Stimulated activated CD8-positive, alpha-beta memory T cell treated with anti-CD3 and anti-CD28 coated beads, Interleukin-12 subunit alpha, Interleukin-12 subunit beta, amount 100 ng/mL, for 1 hour (primary cell): ENCODE measurements around the gene CST11.

ENCODE experiments used
- DNase-seq: peaks from one replicate; pipeline ENCODE4 v3.0.0-alpha.2; 2020; ENCODE audit warnings: low read depth

The CST11 gene

DNA sequence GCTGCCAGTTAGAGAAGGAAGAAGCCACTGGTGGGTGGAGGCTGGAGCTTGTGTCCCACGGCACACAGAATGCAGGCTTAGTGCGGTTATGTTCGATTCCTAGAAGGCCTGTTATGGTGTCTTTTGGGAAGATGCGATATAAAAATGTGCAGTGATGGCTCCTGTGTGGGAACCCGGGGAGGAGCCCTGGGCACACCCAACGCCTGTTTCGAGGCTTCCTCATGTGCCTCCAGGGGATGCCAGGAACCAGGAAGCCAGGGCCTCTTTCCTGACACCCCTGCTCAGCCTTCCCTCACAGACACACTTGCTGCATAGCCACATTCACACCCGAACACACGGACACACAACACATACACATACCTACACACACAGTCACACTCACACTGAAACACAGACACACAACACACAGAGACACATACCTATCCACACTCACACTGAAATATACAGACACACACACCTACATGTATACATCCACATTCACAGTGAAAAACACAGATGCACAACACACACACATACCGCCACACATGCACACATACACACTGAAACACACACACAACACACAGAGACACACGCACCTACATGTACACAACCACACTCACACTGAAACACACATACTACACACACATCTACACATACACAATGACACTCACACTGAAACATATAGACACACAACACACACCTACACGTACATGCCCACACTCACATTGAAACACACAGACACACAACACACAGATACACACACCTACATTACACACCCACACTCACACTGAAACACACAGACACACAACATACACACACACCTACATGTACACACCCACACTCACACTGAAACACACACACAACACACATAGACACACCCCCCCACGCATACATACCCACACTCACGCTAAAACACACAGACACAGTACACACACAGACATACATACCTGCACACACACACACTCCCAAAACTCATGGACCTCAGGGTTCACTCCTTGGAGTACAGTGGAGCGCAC is 1.2 kb upstream of the CST11 start:
- DNase-seq, result no peak

DNA sequence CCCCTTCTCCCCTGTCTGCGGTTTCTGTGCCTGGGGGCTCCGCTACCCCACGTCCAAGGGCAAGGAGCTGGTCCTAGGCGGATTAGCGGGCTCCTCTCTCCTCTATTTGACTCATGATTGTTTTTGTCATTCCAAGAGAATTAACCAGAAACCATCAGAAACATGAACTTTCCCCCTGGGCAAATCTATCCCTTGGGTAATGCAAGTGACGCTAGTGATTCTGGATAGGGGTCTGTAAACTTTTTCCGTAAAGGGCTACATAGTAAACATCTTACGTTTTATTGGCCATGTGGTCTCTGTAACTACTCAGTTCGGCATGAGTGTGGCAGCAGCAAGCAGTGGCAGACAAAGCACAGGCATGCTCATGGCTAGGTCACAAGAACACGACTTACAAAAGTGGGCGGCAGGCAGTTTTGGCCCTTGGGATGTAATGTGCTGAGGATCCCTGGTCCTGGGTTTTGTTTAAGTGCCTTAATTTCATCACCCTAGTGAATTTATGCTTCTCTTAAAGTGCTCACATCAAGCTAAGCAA is 654 bp downstream of the CST11 start:
- DNase-seq, result no peak

DNA sequence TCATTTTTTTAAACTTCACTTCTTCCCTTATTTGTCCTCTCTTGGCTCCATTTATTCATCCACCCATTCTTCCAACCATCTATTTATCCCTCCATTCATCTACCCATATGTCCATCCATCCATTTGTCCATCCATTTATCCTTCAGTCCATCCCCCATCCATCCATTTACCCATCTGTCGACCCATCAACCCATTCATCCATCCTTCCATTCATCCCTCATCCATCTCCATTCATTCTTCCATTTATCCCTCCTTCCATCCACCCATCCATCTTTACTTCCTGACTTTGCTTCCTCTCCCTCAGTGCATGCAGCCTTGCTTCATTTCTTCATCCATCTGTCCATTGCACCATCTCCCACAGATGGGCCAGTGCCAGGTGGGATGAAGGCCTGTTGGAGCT is 1.8 kb downstream of the CST11 start:
- DNase-seq, result no peak

DNA sequence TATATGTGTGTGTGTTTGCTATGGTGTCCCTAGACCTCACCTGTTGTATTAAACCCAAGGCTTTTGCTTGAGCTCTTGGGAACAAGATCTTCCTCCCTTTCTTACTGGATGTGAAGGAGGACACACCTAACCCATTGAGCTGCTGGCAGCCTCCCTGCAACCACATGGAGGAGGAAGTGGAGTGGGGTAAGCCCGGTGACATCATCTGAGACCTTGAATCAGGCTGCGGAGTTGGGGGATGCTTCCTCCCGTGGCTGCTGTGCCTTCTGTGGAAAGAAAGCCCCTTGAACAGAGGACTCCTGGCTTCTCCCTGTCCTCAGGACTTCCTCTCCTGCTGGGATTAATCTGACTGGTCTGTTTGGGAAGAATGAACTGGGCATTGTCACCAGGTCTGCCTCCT is 3.3 kb downstream of the CST11 start:
- no peak for DNase-seq

DNA sequence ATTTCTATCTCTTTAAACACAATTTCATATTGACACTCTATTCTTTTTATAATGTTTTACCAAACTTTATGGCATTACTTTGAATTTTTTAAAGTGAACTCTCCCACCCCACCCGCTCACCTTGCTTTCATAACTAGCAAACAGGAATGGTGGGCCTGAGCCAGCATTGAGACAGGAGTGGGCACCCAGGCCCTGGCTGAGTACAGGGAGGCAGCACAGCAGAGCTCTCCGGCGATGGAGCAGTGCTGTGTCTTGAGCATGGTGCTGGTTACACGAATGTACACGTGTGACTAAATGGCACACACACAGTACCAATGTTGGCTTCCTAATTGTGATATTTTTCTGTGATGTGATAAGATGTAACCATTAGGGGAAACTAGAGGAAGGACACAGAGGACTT is 4.5 kb downstream of the CST11 start:
- no peak for DNase-seq

DNA sequence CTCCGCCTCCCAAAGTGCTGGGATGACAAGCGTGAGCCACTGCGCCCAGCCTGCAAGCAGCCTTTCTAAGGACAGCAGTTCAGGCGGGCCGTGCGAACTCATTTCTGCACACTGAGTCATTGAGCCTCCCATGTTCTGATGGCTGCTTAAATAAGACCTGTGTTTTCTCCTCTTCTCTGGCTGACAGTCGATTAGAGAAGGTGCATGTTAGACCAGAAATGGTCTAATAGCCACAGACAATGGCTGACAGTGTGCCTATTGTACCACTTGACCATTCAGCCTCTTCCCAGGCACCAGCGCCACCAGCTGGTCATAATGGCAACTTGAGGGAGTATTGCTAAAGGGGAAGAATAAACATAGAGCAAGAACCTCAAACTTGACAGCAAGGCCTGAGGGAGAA is 6.2 kb downstream of the CST11 start:
- DNase-seq, result no peak

DNA sequence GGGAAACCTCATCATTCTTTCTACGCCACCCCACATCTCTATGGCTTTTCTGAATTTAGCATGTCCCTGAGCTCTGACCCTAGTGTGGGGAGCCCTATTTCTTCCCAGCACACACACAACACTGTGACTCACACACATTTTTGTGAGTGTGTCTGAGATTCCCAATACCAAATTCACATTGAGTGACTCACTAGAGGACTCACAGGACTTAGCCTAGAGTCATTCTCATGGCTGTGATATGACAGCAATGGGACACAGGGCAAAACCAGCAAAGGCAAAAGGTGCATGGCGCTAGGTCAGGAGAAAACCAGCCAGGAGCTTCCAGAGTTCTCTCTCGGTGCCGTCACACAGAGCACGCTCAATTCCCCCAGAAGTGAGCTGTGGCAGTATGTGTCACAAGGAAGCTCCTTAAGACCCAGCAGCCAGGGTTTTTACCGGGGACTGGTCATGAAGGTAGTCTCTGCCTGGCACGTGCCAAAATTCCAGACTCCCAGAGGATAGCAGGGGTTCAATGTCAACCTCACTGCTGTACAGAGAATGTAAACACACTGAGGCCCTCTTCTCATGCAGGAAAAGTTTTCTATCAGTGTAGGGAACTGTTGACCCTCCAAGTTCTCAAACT is 7.0 kb downstream of the CST11 start:
- no peak for DNase-seq

DNA sequence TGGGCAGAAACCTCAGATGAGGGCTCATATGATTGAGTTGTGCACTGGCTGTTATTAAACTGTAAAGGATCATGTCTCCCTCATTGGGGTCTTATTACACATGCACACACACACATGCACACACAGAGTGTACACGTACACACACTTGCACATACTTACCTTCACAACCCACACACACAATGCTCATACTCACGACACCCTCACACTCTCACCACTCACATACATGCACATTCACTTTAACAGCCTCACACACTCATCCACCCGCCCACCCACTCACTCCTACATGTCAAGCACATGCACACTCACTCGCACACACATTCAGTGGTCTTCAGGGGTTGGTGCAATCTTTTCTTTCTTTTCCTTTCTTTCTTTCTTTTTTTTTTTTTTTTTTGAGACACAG is 7.8 kb downstream of the CST11 start:
- DNase-seq, result no peak

DNA sequence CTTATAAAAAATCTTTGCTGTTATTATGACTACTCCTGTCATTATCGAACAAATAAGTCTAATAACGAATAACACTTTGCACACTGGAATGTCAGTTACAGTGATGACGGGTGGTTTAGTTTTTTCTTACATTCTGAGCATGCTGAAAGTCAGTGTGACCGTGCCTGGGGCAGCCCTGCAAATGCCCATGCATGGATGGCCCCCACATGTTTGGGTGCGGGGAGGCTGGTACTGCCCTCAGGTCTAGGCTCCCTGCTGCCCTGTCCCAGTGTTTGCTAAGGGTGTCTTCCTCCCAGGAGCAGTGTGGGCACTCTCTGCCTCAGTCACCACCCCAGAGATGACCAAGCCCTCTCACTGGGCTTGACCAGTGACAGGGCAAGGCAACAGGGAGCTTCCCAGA is 10.2 kb downstream of the CST11 start:
- no peak for DNase-seq

DNA sequence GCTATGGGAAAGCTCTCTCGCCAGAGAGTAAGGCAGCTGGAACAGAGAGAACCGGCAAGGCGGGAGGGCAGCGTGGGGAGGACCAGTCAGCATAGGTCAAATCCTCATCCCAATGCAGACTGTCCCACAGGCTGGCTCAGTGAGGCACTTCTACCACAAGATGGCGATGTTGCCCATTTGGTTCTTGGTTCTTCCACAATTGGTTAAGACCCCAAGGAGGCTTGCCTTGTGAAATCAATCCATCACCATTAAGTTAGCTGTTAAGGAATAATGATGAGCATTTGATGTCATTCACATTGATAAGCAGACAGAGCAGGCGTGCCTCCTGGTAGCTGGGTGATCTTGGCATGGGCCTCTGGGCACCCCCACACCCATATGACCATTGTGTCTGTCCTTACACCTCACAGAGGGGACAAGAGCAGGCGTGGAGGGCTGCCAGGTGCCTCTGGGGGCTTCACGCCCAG is 10.8 kb downstream of the CST11 start:
- DNase-seq, result peak; percentile 37

DNA sequence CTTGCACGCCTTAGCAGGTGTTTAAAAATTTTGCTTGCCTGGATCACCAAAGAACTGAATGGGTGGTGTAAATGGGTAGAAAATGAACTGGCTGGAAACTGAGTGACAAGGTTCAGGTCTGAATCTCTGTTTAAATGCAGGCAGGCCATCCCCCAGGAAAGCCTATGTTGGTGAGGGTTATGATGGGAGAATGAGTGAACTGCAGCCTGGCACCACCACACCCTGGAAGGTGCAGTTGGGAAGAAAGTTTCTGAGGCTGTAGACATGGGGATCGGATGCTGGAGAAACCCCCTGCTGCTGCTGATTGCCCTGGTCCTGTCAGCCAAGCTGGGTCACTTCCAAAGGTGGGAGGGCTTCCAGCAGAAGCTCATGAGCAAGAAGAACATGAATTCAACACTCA is 12.7 kb downstream of the CST11 start:
- DNase-seq, result no peak

DNA sequence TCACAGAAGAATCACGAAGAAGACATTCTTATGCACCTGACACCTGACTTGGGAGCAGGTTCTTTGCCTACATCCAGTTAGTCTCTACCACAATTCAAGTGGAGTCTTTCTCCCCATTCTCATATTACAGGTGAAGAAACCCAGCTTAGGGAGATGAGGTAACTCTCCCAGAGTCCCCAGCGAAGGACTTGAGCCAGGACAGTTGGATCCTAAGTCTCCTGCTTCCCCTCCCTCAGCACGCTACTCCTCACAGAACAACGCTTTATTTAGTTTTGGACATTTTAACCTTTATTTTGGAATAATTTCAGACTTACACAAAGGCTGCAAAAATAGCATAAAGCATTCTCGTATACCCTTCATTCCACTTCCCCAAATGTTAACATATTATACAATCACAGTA is 14.0 kb downstream of the CST11 start:
- no peak for DNase-seq

DNA sequence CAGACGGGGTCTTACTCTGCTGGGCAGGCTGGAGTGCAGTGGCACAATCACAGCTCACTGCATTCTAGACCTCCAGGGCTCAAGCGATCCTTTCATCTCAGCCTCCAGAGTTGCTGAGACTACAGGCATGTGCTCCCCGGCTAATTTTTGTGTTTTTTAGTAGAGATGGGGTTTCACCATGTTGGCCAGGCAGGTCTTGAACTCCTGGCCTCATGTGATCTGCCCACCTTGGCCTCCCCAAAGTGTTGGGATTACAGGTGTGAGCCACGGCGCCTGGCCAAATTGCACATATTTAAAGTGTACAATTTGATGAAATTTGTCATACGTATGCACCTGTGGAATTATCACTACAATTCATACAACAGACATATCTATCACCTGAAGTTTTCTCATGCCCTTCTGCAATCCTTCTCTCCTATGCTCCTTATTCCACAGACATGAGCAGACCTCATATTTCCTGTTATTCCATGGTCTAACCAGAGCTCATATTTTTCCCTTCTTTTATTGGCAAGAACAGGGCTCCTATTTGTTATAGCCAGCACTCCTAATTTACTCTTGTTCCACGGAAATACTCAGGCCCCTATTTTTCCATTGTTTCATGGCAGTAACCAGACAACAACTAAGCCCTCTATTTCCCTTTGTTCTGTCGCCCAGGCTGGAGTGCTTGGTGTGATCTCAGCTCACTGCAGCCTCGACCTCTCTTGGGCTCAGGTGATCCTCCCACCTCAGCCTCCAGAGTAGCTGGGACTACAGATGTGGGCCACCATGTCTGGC is 15.4 kb downstream of the CST11 start:
- DNase-seq, result no peak

DNA sequence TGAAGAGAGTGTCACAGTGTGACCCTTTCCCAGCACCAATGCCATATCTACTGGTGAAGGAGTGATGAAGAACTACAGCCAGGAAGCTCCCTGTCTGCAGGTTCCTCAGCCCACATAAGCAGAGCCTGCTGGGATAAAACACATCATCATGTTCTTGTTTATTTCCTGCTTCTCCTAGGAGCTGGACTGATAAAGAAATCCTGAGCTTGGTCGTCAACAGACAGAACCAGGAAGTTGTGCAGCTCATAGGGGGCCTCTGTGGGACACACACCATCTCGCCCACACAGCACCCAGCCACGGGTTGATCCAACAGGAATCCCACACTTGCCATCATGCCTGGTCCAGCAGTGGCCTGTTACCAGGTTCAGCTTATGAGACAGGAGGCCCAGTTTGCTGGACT is 16.0 kb downstream of the CST11 start:
- DNase-seq, result no peak

DNA sequence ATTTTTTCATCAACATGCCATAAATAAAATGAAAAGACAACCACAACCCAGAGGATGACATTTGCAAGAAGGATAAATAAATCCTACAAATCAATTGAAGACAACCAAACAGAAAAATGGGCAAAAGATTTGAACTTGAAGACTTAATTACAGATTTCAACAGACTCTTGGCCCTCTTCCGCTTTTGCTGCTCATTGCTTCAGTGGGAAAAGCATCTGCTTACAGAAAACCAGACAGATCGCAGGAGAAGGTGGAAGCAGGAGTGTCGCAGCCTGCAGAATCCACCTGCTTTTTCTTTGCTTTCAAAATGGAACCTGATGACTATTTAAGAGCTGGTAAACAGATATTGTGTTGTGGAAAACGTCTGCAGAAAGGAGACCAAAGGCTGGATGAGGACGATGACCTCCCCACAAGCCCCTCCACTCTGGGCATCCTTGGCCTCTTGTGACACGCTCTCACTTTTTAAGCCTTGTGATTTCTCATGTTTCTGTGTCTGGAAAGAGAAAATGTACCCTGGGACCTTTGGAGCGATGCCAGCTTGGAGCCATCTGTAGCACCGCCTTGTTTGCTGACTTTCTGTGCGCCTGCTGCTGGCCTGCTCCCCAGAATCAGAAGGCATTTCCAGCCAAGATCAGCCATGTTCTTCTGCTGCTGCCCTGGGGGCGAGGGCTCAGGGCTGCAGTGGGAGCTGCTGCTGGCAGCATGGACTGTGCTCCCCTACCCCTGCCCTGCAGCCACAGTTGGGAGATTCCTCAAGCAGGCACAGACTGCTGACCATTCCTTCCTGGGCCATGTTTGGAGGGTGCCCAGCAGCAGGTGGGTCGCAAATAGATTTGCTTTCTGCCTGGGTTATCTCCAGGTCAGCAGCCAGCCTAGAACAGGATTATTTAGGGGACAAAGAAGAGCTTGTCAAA is 16.8 kb downstream of the CST11 start:
- no peak for DNase-seq

DNA sequence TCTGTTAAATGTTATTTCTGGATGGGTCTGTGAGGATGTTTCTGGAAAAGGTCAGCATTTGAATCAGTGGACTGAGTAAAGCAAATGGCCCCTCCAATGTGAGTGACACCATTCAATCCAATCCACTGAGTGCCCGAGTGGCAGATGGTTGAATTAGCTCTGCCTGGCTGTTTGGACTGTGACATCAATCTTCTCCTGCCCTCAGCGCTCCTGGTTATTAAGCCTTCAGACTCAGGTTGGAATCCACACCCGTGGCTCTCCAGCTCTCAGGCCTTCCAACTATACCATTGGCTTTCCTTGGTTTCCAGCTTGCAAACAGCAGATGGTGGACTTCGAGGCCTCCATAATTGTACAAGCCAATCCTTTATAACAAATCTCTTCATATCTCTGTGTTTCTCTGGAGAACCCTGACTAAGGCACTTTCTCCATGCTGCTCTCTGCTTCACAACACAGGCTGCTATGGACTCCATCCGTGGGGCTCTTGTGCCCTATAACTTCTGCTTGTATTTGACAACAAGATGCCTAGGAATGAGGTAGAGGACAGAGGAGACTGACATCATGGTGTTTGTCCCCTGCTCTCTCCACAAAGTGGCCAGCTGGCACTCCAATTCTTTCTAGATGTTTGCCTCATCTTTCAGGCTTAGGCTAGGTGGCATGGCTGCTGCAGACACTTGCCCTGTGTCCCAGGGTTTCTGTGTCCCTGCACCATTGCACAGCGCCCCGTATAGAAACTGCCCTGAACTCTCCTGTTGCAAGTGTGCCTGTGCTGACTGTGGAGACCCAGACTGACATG is 18.0 kb downstream of the CST11 start:
- DNase-seq, result no peak

DNA sequence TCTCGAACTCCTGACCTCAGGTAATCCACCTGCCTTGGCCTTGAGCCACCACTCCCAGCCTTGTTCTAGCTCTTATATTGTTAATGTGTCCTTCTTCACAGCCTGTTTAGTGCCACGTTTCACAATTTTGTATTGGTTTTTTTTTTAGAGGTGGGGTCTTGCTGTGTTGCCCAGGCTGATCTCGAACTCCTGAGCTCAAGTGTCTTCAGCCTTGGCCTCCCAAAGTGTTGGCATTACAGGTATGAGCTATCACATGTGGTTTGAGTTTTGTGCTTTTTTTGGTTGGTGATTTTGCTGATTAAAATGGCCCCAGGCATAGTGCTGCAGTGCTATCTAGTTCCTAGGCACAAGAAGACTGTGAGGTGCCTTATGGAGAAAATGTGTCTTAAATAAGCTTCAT is 19.0 kb downstream of the CST11 start:
- DNase-seq, result no peak

DNA sequence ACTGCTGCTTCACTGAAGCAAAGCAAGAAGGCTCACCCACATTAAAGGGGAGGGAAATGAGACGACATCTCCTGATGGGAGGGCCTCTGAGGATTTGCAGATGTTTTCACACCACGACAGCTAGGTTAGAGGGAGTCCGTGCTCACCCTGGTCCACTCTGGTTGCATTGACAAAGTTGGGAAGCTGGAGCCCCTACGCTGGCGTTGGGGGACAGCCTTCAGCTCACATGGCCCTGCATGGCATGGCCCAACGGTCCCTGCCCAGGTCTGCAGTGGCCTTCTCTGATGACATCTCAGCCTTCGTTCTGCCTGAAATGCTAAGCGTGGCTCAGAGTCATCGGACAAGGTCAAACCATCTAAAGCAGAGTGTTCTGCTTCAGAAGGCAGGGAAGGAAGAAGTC is 27.5 kb downstream of the CST11 start:
- DNase-seq, result no peak

DNA sequence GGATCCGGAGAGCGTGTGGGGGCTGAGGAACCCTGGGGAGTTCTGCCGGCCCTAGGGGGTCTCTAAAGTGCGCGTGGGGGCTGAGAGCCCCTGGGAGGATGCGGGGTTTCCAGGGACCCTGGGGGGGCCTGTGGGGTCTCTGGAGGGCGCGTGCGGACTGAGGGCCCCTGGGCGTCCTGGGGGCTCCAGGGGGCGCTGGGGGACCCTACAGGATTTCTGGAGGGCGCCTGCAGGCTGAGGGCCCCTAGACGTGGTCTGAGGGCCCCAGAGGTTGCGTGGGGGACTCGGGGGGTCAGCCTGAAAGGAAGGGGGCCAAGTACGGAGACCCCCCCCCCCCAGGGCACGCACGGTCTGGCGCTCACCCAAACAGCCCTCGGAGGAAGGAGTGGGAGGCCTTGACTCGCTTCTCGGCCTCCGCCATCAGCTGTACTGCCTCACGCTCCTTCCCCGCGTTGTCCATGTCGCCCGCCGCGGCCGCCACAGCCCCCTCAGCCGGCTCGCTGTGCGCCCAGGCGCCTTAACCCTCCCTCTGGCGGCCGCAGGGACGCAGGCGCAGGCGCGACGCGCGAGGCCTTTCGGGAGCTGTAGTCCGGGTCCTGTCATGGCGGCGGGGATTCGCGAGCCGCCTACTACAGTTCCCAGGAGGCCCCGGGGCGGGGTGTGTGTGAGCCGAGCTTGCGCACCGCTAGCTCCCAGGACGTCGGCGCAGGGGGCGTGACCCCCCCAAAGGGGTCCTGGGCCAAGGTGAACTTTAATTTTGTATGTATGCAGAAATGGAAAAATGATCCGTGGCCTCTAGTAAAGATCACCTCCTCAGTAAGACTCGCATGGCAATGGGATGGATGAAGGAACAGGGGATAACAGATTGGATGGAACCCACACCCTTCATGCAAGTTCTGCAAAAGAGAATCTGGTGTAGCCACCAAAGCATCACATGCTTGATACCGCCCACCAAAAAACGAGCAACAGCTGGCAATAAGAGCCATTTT is 31.4 kb downstream of the CST11 start, which contains the start of gene NAPB:
Gene NAPB (minus strand): TSS at position 546 of the 989 bp plus-strand sequence. CDS start 86 bp downstream, at position 460.
- DNase-seq, result peak; percentile 87
